Kasumi-1 (cell line): ENCODE data around the gene CPT2.
"Not testable (repeated sequence)": the region's sequence is repeated elsewhere in the genome, so short reads cannot be mapped to it uniquely, and the experiment has no call there.

ENCODE experiments used
- DNase-seq, 2 experiments: peaks; one replicate each; lab custom pipeline; 2025; lab: John Stamatoyannopoulos, UW

CPT2 gene

DNA sequence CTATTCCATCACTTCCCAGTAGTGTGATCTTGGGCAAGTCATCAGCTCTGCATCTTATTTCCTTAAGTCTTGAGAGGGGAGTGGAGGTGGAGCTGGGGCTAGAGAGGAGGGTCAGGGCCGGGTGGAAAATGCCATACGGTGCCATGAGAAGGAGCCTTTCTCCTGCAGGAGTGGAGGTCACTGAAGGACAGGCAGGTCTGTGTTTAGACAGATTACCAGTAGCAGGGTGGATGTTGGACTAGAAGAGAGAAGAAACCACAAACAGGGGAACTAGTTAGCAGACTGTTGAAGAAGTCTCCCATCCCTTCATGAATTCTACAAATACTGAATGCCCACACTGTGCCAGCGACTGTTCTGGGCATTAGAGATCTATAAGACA is 13.9 kb upstream of the CPT2 start:
- DNase-seq: no peak

DNA sequence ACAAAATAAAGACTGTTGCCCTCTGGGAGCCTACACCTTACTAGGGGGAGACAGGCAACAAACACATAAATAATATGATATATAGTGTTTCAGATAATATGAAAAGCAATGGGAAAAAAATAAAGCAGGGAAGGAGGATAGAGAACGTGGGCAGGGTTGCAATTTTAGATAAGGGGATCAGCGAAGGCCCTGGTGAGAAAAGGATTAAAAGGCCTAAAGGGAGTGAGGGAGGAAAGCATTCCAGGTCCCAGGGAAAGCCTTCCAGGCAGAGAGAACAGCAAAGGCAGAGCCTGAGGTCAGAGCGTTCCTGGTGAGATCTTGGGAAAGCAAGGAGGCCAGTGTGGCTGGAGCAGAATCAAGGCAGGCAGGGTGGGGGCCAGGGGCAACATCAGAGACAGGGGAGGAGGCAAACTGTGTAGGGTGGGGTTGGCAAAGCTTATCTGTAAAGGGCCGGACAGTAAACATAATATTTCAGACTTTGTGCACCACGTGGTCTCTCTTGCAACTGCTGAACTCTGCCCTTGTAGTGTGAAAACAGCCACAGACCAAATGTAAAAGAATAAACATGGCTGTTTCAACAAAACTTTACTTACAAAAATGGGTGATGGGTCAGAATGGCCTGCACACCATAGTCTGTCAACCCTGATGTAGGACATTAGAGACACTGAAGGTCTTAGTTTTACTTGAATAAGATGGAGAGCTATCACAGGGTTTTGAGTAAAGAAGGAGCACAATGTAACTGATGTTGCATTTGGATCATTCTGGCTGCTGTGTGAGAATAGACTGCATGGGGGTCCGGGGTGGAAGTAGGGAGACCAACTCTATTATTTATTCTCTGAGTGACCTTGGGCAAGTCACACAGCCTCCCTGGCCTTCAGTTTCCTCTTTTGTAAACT is 13.3 kb upstream of the CPT2 start:
- no peak for DNase-seq

DNA sequence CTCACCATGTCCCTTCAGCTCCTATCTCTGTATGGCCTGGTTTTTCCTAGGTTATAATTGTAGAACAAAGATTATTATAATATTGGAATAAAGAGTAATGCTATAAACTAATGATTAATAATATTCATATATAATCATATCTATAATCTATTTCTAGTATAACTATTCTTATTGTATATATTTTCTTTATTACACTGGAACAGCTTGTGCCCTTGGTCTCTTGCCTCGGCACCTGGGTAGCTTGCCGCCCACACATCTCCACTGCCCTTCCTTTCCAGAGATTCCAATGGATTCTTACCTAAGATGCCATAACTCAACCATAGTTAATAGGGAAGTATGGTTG is 10.7 kb upstream of the CPT2 start:
- not testable (repeated sequence) for DNase-seq

DNA sequence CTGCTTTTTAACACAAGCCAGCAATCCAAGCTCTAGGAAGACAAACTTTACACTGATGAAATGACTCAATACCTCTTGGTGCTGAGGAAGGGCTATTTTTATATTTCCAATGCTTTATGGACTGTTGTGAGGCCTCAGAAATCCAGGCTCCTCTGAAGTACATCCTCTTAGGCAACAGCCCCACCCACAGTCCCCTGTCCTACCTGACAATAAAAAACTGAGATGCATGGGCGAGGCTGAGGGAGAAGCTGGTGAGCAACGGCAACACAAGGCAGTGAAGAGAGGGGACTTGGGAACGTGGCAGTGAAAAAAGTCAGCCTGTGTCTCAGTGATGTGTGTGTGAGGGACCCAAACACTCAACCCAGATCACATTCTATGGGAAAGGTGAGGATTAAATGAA is 10.1 kb upstream of the CPT2 start:
- no peak for DNase-seq

DNA sequence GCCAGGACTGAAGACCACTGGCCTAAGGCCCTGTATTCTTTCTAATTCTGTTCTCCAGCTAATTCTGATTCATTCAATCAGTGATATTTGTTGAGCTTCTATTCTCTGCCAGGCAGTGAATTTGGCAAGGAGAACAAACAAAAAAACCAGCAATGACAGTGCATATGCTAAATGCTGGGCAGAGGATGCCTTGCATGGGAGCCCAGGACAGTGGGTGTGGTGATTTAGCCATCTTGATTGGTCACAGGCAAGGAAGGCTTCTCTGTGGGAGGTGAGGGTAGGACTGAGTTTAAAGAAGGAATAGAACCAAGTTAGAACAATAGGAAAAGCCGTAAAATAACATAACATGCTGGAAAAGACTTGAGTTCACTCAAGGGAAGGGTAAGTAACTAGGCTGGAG is 9.2 kb upstream of the CPT2 start:
- DNase-seq: no peak

DNA sequence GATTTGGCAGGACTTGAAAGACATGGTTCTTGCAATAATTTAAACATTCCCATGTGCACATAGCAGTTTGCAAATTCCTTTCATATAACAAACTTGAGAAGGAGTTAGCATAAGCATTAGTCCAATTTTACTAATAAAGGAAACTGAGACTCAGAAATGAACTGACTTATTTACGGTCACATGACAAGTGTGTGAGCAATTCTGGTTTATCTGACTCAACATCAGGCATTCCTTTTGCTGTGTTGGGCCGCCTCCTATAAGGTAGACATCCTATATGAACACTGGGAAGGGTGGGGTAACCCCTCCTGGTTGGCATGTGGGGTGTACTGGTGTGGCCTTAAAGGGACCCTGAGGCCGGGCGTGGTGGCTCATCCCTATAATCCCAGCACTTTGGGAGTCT is 8.5 kb upstream of the CPT2 start:
- no peak for DNase-seq

DNA sequence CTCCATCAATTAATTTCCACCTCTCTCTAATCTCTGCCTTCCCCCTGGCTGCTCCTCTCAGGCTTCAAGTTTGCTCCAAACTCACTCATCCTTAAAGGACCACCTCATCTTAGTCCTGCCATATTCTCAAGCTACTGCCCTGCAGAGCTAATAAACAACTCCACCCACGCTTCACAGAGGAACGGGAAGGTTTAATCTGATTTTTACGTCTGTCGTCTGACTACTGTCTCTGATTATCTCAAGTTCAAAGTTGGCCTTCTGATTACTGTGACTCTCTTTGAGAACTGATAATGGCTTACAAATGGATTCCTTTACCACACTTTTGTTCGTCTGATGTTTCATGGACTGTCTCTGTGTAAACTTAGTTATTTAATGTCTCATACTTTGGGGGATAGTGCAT is 7.6 kb upstream of the CPT2 start:
- DNase-seq: no peak

DNA sequence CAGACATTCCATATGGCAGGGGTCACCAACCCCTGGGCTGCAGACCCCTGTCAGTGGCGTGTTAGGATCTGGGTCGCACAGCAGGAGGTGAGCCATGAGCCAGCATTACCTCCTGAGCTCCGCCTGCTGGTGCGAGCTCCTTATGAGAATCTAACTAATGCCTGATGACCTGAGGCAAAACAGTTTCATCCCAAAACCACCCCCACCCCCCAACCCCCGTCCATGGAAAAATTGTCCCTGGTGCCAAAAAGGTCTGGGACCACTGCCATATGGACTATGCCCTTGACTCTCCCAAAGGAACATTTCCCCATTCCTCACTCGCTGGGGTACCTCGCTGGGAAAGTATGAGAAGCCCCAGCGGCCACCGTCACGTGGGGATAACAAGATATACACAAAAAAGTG is 6.4 kb upstream of the CPT2 start:
- DNase-seq: no peak

- DNase-seq: no peak
Measured at GRCh38 chr1:53195246-53196016, 1.2 kb upstream of the CPT2 start.

DNA sequence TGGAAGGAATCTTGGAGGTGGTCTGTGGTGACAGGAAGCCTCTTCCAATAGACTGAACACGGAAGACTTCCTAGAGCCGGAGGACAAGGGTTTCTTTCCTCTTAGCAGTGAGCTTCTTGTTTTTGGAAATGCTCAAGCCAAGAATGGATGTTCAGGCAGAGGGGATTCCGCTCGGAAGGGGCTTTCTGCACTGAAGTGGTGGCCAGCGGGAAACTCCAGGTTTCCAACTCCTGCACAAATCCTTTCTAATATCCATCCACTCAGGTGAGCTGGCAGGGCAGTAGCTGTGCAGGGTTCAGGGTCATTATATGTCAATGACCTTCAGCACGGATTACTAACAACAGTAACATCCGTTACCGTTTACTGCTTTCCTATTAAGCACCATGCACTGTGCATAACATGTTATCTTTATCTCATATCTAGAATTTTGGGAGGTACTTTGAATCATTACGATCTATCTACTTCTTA is 573 bp upstream of the CPT2 start:
- no peak for DNase-seq

DNA sequence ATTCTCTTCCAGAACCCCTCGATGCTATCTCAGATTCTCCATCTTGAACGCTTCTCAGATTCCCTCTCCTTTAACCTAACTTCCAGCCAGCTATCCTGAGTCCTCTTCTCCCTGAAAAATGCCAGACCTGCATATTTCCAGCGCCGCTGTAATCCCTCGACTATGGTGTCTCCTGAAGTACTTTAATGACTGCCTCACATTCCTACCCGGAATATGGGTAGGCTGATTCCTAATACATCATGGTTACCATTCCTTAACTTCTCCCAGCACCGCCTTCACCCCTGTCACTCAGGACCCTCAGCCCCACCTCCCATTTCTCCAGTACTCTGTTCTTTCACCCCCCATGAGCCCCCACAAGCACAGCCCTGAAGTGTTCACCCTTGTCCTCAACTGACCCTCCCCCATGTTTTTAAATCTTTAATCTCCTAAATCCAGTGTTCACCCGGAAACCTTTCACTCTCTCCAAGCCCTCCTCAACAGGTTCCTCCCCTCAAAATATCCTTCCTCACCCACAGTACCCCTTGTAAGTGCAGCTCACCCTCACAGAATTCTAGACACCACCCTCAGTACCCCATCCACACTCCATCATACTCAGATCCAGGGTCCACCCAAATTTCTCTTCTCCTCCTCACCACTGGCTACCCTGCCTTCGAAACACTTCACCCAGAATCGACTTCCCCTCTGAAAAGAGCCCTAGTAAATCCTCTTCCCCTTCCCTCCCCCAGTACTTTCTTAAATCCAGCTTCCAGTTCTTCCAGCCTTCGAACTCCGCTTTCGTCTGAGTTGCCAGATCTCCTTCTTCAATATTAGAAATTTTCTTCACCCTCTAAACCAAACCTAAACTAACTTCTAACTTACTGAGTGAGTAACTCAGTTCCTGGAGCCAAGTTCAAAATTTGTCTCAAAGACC is 922 bp downstream of the CPT2 start:
- DNase-seq: peak; percentile 34 to 51

DNA sequence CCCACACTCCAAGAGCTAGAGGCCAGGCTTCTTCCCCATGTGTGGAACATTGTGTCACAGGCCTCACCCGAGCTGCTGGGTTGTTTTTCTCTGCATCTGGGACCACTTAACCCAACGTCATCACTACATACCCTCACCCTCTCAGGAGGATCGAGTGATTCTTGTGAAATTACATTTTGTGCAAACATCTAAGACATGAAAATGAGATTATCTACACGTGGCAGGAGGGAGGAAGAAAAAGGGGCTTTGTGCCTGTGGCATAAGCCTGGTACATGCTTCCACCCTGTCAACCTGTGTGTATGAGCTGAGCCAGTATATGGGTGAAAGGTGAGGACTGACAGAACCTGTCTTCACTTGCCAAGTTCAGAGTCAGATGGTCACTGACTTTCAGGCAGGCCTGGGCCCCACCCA is 1.6 kb downstream of the CPT2 start:
- no peak for DNase-seq

DNA sequence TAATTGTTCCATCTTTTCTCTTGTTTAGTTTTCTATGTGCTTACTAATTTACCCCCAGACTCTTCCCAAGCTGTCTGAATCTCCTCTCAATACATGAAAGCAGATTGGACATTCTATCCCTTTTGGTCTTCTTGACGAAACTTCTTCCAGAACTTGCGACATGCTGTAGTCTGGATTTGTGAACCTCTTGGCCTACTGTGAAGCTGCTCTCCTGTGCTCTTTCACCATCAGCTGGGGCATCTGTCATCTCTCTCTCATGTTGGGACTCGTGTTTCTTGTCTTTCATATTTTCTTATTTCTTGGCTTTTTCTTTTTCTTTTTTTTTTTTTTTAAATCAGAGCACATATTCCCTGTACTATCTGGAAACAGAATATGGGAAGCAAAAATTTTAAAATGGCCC is 6.8 kb downstream of the CPT2 start:
- DNase-seq: no peak

GRCh38 chr1:53205496-53205895 is 8.9 kb downstream of the CPT2 start:
- not testable (repeated sequence) for DNase-seq

GRCh38 chr1:53206083-53206685 is 9.6 kb downstream of the CPT2 start:
- not testable (repeated sequence) for DNase-seq

DNA sequence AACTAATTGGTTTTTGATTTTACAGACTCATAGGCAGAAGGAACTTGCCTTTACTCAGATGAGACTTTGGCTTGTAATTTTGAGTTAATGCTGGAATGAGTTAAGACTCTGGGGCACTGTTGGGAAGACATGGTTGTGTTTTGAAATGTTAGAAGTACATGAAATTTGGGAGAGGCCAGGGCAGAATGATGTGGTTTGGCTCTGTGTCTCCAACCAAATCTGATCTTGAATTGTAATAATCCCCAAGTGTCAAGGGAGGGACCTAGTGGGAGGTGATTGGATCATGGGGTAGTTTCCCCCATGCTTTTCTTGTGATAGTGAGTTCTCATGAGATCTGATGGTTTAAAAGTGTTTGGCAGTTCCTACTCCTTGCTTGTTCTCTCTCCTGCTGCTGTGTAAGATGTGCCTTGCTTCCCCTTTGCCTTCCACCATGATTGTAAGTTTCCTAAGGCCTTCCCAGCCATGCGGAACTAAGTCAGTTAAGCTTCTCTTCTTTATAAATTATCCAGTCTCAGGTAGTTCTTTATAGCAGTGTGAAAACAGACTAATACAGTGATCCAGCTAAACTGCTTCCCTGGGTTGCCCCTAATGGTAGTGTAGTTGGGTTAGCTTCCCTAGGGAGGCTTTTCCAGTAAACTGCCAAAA is 10.2 kb downstream of the CPT2 start:
- no peak for DNase-seq

DNA sequence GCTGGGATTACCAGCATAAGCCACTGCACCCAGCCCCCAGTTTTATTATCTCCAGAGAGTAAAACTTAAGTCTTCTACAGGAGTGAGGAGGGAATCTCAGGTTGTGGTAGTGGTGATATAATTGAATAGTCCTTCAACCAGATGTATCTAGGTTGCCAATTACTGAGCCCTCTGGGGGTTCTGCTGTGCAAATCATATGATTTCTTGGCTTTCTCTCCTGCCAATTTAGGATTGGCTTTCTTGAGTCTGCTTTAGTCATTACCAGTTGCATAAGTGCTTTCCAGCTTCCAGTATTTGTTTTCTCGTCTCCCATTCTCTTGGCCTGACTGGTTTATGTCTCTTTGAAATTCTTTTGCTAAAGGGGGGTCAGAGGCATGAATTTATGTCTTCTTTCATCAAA is 11.1 kb downstream of the CPT2 start:
- DNase-seq: no peak

DNA sequence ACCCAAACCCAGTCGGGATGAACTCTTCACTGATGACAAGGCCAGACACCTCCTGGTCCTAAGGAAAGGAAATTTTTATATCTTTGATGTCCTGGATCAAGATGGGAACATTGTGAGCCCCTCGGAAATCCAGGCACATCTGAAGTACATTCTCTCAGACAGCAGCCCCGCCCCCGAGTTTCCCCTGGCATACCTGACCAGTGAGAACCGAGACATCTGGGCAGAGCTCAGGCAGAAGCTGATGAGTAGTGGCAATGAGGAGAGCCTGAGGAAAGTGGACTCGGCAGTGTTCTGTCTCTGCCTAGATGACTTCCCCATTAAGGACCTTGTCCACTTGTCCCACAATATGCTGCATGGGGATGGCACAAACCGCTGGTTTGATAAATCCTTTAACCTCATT is 13.7 kb downstream of the CPT2 start:
- no peak for DNase-seq

- no peak for DNase-seq
Measured at GRCh38 chr1:53210954-53211353, 14.3 kb downstream of the CPT2 start.

DNA sequence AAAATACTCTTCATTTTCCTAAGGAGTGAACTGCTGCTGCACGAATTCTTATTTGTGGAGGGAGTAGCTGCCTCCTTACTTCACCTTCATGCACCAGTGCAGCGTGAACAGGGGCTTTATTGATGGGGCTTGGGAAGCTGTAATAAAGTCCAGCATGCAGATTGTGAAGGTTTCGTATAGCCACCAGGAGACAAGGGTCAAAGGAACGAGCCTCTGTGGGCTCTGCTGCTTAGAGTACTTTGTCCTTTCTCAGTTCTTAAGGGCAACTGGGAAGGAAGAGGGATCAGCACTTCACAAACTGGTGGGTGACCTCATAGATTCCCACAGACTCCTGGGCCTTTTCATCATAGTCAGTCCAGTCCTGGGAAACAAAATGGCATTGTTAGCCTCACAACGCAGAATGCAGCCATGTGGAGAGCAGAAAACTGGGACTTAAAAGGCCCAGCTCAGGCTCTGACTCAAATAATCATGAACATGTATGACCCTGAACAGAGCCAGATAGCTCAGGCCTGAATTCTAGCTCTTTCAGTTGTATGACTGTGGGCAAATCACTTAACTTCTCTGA is 17.8 kb downstream of the CPT2 start:
- DNase-seq: no peak

DNA sequence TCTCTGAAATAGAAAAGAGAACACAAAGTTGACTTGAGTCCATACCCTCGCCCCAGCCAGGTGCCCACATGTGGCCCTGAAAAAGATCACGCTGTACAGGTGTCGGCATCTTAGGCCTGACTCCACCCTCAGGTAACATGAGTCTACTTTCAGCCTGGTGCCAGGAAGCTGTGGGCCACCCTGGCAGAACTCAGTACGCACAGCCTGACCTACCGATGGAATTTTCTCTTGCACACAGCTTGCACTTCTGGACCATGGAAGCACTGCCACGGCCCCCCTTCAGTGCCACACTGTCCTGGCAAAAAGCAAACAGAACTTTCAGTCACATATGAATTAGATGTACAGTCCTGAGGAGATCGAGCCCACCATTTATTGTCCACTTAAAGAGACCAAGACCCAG is 21.6 kb downstream of the CPT2 start:
- no peak for DNase-seq
